K562 (cell line): ENCODE measurements around the gene PLAAT3. TPM values are rescaled to one million over a fixed set of nuclear protein-coding genes. Genes with fewer than 3 reads are reported as not detected.
"Not testable (repeated sequence)": the region's sequence is repeated elsewhere in the genome, so short reads cannot be mapped to it uniquely, and the experiment has no call there.

ENCODE experiments used
- ATAC-seq: fragments of 200-7000 bp; cut with Tn5 transposase; 3 replicates; pipeline ENCODE4 v1.9.1; 2020; ENCODE audit warnings: moderate library complexity
- BruUV-seq: library from RNA; stranded (reverse); fragments of 400-500 nt; replicated peaks from 2 replicates; lab custom pipeline; 2021; lab: Mats Ljungman, UMichigan
- CTCF ChIA-PET: fragments of 300-600 bp; formaldehyde crosslinking; extraction: SDS; loops from one replicate; lab custom pipeline; 2021; ENCODE audit warnings: low intra/inter-chr PET ratio; lab: Yijun Ruan, JAX
- POLR2A ChIA-PET: fragments of 300-600, 350-650 bp; sonication (Branson Sonifier 250); formaldehyde crosslinking; extraction: SDS; loops from one replicate; lab custom pipeline; 2021; ENCODE audit warnings: antibody characterized with exemption, inconsistent platforms; lab: Yijun Ruan, JAX
- DNase-seq, 4 experiments: peaks; one replicate each; pipeline versions ENCODE4 v3.0.0 to v3.0.0-alpha.2; 2011 to 2018; ENCODE audit warnings: low spot score in 3 of 4, mixed read lengths in 3 of 4; ENCODE audit errors: extremely low read depth in 1 of 4
- FAIRE-seq: peaks from 2 replicates; lab custom pipeline; 2011; peaks lifted over from hg19 to GRCh38; lab: Jason Lieb, UNC
- H2AFZ ChIP-seq: 2 replicates; pipeline ENCODE4 v1.6.0; 2011; ENCODE audit warnings: low read depth, low read length, control low read depth, inconsistent platforms
- H3K27ac ChIP-seq: fragments of 200-600 bp; 3 replicates; pipeline ENCODE4 v1.8.0; 2011; ENCODE audit warnings: low read depth, mild to moderate bottlenecking, control low read depth, inconsistent platforms, low read length, moderate library complexity, mixed read lengths; ENCODE audit errors: extremely low read depth
- H3K27me3 ChIP-seq, 2 experiments: fragments of 300-600 bp in 1 of 2; 2 replicates in 1 of 2; 3 replicates in 1 of 2; pipeline versions ENCODE4 v1.6.0 to v1.8.0; 2011; ENCODE audit warnings: inconsistent platforms in 2 of 2, low read length in 2 of 2, mild to moderate bottlenecking in 1 of 2, mixed read lengths in 1 of 2, moderate library complexity in 1 of 2; ENCODE audit not compliant: control insufficient read depth in 2 of 2, insufficient read depth in 2 of 2
- H3K36me3 ChIP-seq: fragments of 300-600 bp; 3 replicates; pipeline ENCODE4 v1.8.0; 2011; ENCODE audit warnings: mild to moderate bottlenecking, low read length, inconsistent platforms; ENCODE audit not compliant: control insufficient read depth, insufficient read depth
- H3K4me1 ChIP-seq, 2 experiments: fragments of 200-600 bp in 1 of 2; replicated peaks in 1 of 2; 2 replicates in 1 of 2; 3 replicates in 1 of 2; pipeline versions ENCODE4 v1.5.1 to v1.8.0; 2011; ENCODE audit warnings: inconsistent platforms in 2 of 2, low read length in 2 of 2, mild to moderate bottlenecking in 1 of 2, mixed read lengths in 1 of 2, moderate library complexity in 1 of 2; ENCODE audit not compliant: control insufficient read depth in 2 of 2, insufficient read depth in 2 of 2
- H3K4me2 ChIP-seq: 2 replicates; pipeline ENCODE4 v1.6.1; 2011; ENCODE audit warnings: low read length, control low read depth, inconsistent platforms, mixed read lengths; ENCODE audit not compliant: insufficient read depth
- H3K4me3 ChIP-seq: fragments of 200-600 bp; sonication (generic), shearing (Covaris generic); 2 replicates; pipeline ENCODE4 v1.5.1; 2016; ENCODE audit warnings: control low read depth, inconsistent platforms
- H3K79me2 ChIP-seq: fragments of 200-600 bp; 3 replicates; pipeline ENCODE4 v1.8.0; 2011; ENCODE audit warnings: low read length, inconsistent platforms; ENCODE audit not compliant: control insufficient read depth, insufficient read depth
- H3K9ac ChIP-seq, 2 experiments: 2 replicates each; pipeline versions ENCODE4 v1.6.0 to v1.6.1; 2011; ENCODE audit warnings: low read depth in 2 of 2, low read length in 2 of 2, control low read depth in 1 of 2, inconsistent platforms in 1 of 2, mild to moderate bottlenecking in 1 of 2, mixed read lengths in 1 of 2; ENCODE audit not compliant: insufficient read depth in 1 of 2
- H3K9me1 ChIP-seq: one replicate; pipeline ENCODE4 v1.6.0; 2011; ENCODE audit warnings: inconsistent platforms, mild to moderate bottlenecking, low read length, moderate library complexity; ENCODE audit not compliant: control insufficient read depth, insufficient read depth
- H3K9me3 ChIP-seq: replicated peaks from 2 replicates; pipeline ENCODE4 v1.5.1; 2011; ENCODE audit warnings: low read depth, low read length, inconsistent platforms; ENCODE audit not compliant: control insufficient read depth, insufficient read depth
- H4K20me1 ChIP-seq: replicated peaks from 2 replicates; pipeline ENCODE4 v1.6.1; 2011; ENCODE audit warnings: low read length, inconsistent platforms, mixed read lengths; ENCODE audit not compliant: control insufficient read depth, insufficient read depth
- CTCF ChIP-seq, 3 experiments: IDR thresholded peaks in 2 of 3; conservative IDR thresholded peaks in 1 of 3; 2 replicates each; pipeline ENCODE4 v1.5.1; 2011 to 2012; ENCODE audit warnings: low read length in 3 of 3, mild to moderate bottlenecking in 3 of 3, control low read depth in 2 of 3, improper control_type of control experiment in 1 of 3, inconsistent platforms in 1 of 3, low read depth in 1 of 3, mixed read lengths in 1 of 3, moderate library complexity in 1 of 3; ENCODE audit not compliant: insufficient read depth in 2 of 3
- FOXM1 ChIP-seq, 2 experiments: fragments of 450-650 bp in 1 of 2; sonication (generic) in 1 of 2; formaldehyde crosslinking in 1 of 2; IDR thresholded peaks; 2 replicates each; pipeline versions ENCODE4 v1.6.1 to v1.9.0; 2017 to 2022; ENCODE audit warnings: low read depth in 2 of 2, mild to moderate bottlenecking in 2 of 2, missing genetic modification reagents in 1 of 2, moderate library complexity in 1 of 2
- ZFP30 ChIP-seq: fragments of 250-450 bp; sonication (Bioruptor Pico); IDR thresholded peaks from 2 replicates; pipeline ENCODE4 v1.8.0; 2022; ENCODE audit warnings: moderate library complexity, mild to moderate bottlenecking, inconsistent platforms, borderline replicate concordance
- ZNF41 ChIP-seq: fragments of 250-450 bp; sonication (Bioruptor Pico); conservative IDR thresholded peaks from 2 replicates; pipeline ENCODE4 v1.4.0; 2020; ENCODE audit warnings: mild to moderate bottlenecking
- ZNF79 ChIP-seq: fragments of 250-450 bp; sonication (Bioruptor Pico); IDR thresholded peaks from 2 replicates; pipeline ENCODE4 v1.4.0; 2020; ENCODE audit warnings: low read depth, mild to moderate bottlenecking, moderate library complexity
- WGBS: fragments of 100-300 bp; shearing (Covaris generic); methylation state at CpG from one replicate; pipeline ENCODE4 v1.1.6; 2016; ENCODE audit warnings: low coverage, mixed read lengths; ENCODE audit not compliant: insufficient coverage; ENCODE audit errors: missing lambda C conversion rate; 5-methylcytosine and 5-hydroxymethylcytosine counted together
- in situ Hi-C: fragments of 300-500 bp; cut with MboI; formaldehyde crosslinking; loops from 4 replicates; pipeline ENCODE4 v1.15.0; 2018; ENCODE audit warnings: inconsistent platforms, mixed read lengths
- intact Hi-C: fragments of 100-400 bp; cut with micrococcal nuclease; formaldehyde crosslinking; loops from 2 replicates; pipeline ENCODE4 v1.14.2; 2022
- polyA plus RNA-seq, 8 experiments: library from polyadenylated mRNA; depleted of rRNA in 4 of 8; stranded (reverse) in 5 of 8; unstranded in 3 of 8; fragments of >200 nt; fragmentation: Nextera tagmentation in 2 of 8; fragmentation: Illumina TruSeq in 1 of 8; extraction: Ambion mirVana in 2 of 8; extraction: Trizol in 1 of 8; gene quantifications; 2 replicates each; pipeline versions ENCODE4 v1.2.1 to v1.2.3, GENCODE V29; 2011 to 2014; ENCODE audit warnings: inconsistent platforms in 1 of 8, missing spikeins in 1 of 8
- total RNA-seq, 7 experiments: library from RNA; depleted of rRNA in 6 of 7; stranded (reverse); fragments of >200 nt in 6 of 7; fragmentation: Illumina TruSeq in 2 of 7; extraction: Trizol in 2 of 7; gene quantifications; 2 replicates each; pipeline versions ENCODE4 v1.2.1 to v1.2.3, GENCODE V29; 2011 to 2021; ENCODE audit warnings: low replicate concordance in 1 of 7

The PLAAT3 gene
- total and polyA plus RNA-seq, 9 of the 15 experiments (the other 6 are each of a cell fraction or from before 2014, with no cell fraction given) = 0.80 to 2.7 (median 1.4) TPM

GRCh38 chr11:63639199-63639832 is 25.1 kb upstream of the PLAAT3 start (continued):
- TF ChIP-seq CTCF (IDR thresholded peaks at IDR 0.05 in 2 of 3, conservative IDR thresholded peaks at IDR 0.05 in 1 of 3; ENCODE audit: insufficient read depth in 2 of 3, low read depth in 1 of 3, low read length in 3 of 3) (peak; percentile 12 to 57 (median 39); a peak in 4 of 6 replicates), ZNF41 (CRISPR knock-in tag) (no peak), ZNF79 (CRISPR knock-in tag) (no peak), ZFP30 (CRISPR knock-in tag) (no peak), FOXM1 (IDR thresholded peaks at IDR 0.05; ENCODE audit: low read depth) (0 out of 2 replicates have a peak, but pooled peaks have one; percentile 25), FOXM1 (CRISPR knock-in tag; IDR thresholded peaks at IDR 0.05; ENCODE audit: low read depth) (no peak)

DNA sequence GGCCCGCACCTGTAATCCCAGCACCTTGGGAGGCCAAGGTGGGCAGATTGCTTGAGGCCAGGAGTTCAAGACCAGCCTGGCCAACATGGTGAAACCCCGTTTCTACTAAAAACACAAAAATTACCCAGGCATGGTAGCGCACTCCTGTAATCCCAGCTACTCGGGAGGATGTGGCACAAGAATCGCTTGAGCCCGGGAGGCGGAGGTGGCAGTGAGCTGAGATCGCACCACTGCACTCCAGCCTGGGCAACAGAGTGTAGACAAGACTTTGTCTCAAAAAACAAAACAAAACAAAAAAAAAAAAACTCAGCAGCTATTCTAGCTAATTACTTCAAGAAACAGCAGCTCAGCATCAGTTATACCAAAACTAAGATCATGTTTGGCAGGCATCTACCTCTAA is 24.2 kb upstream of the PLAAT3 start:
- H3K27ac ChIP-seq, H3K9me3 ChIP-seq, DNase-seq, H3K9ac ChIP-seq, H3K4me1 ChIP-seq, H3K27me3 ChIP-seq, FAIRE-seq, H3K4me2 ChIP-seq, H3K79me2 ChIP-seq, in situ Hi-C loops, H2AFZ ChIP-seq, H4K20me1 ChIP-seq, H3K4me3 ChIP-seq, BruUV-seq, ATAC-seq, H3K9me1 ChIP-seq: not testable (repeated sequence)
- intact Hi-C loops = loop anchor here (5.0 kb wide), 2 partner anchors 46 to 99 kb away; no protein-coding TSS in a partner anchor
- peaks cover 60% of the 10 kb centered on the region for H3K36me3 ChIP-seq
- WGBS = 98% methylated on average over 5 of the region's 8 CpGs
- ChIA-PET POLR2A (interaction anchor here (1.0 to 1.1 kb wide), 2 partner anchors 11 to 23 kb away, joined by 3 read pairs; no protein-coding TSS in a partner anchor), CTCF (interaction anchor here (0.7 to 1.3 kb wide), 2 partner anchors 88 to 160 kb away, joined by 3 to 4 read pairs; no protein-coding TSS in a partner anchor)
